Mesothelial cell of epicardium (in vitro differentiated cells): ENCODE data around the gene MIS18A. TPM values are rescaled to one million over a fixed set of nuclear protein-coding genes. Genes with fewer than 3 reads are reported as not detected.
"Not testable (repeated sequence)": the region's sequence is repeated elsewhere in the genome, so short reads cannot be mapped to it uniquely, and the experiment has no call there.

ENCODE experiments used
- DNase-seq, 2 experiments: peaks; one replicate each; pipeline ENCODE4 v3.0.0; 2021; ENCODE audit warnings: low spot score in 2 of 2; ENCODE audit not compliant: unreplicated experiment in 2 of 2
- H3K27ac Mint-ChIP-seq: 2 replicates; pipeline ENCODE4 v1.8.0; 2021; ENCODE audit warnings: mixed read lengths
- H3K27me3 Mint-ChIP-seq: 2 replicates; pipeline ENCODE4 v1.8.0; 2021; ENCODE audit warnings: low read depth, mixed read lengths
- H3K36me3 Mint-ChIP-seq: 2 replicates; pipeline ENCODE4 v1.8.0; 2021; ENCODE audit warnings: mixed read lengths
- H3K4me1 Mint-ChIP-seq: 2 replicates; pipeline ENCODE4 v1.8.0; 2021; ENCODE audit warnings: mixed read lengths
- H3K4me3 Mint-ChIP-seq: 2 replicates; pipeline ENCODE4 v1.8.0; 2021; ENCODE audit warnings: mild to moderate bottlenecking, moderate library complexity, mixed read lengths
- H3K9me3 Mint-ChIP-seq: 2 replicates; pipeline ENCODE4 v1.8.0; 2021; ENCODE audit warnings: mixed read lengths
- total RNA-seq: library from RNA; stranded (reverse); gene quantifications from 3 replicates; pipeline ENCODE4 v1.2.1, GENCODE V29; 2021
- TF ChIP-seq, protein P1 (sequence below): fragments of 200-600 bp; sonication (generic); IDR thresholded peaks from one replicate; pipeline ENCODE4 v1.5.0; 2021; ENCODE audit warnings: antibody characterized with exemption; ENCODE audit not compliant: unreplicated experiment

The MIS18A gene
- total RNA-seq, 1 donor from 2014 or later, result 19.0 TPM

DNA sequence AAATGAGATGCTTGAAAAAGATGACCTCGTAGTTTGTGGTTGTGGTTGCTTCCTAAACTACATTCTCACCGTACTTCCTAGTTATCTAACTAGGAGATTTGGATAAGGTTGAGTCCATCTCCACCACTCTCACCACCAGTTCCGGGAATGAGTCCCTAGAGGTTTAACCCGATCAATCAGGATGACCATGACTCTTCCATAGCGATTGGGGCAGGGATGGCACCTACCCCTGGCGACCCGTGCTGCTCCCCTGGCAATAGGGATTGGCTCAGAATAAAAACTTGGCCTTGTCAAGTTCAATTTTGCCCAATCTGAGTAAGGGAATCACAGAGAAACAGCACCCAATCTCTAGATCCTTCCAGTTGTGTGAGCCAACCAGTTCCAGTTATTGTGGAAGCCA lies 2.7 kb upstream of the MIS18A start:
- peaks cover 11% of the 10 kb centered on the region for H3K9me3 Mint-ChIP-seq
- no peak for DNase-seq
- no peak overlapping the region for H3K4me3 Mint-ChIP-seq
- H3K4me1 Mint-ChIP-seq, result peaks cover 15% of the 10 kb centered on the region
- peaks cover 4% of the 10 kb centered on the region for H3K36me3 Mint-ChIP-seq
- H3K27me3 Mint-ChIP-seq, result no peaks in the 10 kb centered on the region
- H3K27ac Mint-ChIP-seq, result no peak overlapping the region
- TF ChIP-seq, protein P1, sequence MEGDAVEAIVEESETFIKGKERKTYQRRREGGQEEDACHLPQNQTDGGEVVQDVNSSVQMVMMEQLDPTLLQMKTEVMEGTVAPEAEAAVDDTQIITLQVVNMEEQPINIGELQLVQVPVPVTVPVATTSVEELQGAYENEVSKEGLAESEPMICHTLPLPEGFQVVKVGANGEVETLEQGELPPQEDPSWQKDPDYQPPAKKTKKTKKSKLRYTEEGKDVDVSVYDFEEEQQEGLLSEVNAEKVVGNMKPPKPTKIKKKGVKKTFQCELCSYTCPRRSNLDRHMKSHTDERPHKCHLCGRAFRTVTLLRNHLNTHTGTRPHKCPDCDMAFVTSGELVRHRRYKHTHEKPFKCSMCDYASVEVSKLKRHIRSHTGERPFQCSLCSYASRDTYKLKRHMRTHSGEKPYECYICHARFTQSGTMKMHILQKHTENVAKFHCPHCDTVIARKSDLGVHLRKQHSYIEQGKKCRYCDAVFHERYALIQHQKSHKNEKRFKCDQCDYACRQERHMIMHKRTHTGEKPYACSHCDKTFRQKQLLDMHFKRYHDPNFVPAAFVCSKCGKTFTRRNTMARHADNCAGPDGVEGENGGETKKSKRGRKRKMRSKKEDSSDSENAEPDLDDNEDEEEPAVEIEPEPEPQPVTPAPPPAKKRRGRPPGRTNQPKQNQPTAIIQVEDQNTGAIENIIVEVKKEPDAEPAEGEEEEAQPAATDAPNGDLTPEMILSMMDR, result no peak

DNA sequence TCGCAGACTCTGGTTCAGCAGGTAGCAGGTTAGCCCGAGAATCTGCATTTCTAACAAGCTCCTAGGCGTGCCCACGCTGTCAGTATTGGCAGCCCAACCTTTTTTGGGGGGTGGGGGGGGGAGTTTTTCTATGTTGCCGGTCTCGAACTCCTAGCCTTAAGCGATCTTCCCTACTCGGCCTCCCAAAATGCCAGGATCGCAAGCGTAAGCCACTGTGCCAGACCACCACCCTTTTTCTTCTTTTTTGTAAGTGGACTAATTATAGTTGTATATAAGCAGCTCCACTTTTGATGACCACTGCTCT lies 480 bp upstream of the MIS18A start:
- Mint-ChIP-seq H3K9me3 (no peaks in the 10 kb centered on the region), H3K27me3 (no peaks in the 10 kb centered on the region), H3K27ac (peak overlapping the region; percentile 96), H3K4me3 (peak overlapping the region; percentile 100), H3K4me1 (peaks cover 15% of the 10 kb centered on the region), H3K36me3 (no peaks in the 10 kb centered on the region)
- TF ChIP-seq, protein P1, result no peak
- DNase-seq, result no peak

- no peaks in the 10 kb centered on the region for H3K9me3 Mint-ChIP-seq
- TF ChIP-seq, protein P1, result no peak
- H3K4me3 Mint-ChIP-seq, result peak overlapping the region; percentile 100
- H3K4me1 Mint-ChIP-seq, result peaks cover 15% of the 10 kb centered on the region
- no peak for DNase-seq
- H3K36me3 Mint-ChIP-seq, result no peaks in the 10 kb centered on the region
- H3K27ac Mint-ChIP-seq, result peak overlapping the region; percentile 96
- H3K27me3 Mint-ChIP-seq, result no peaks in the 10 kb centered on the region
Observed at GRCh38 chr21:32278103-32278502, 746 bp downstream of the MIS18A start.

DNA sequence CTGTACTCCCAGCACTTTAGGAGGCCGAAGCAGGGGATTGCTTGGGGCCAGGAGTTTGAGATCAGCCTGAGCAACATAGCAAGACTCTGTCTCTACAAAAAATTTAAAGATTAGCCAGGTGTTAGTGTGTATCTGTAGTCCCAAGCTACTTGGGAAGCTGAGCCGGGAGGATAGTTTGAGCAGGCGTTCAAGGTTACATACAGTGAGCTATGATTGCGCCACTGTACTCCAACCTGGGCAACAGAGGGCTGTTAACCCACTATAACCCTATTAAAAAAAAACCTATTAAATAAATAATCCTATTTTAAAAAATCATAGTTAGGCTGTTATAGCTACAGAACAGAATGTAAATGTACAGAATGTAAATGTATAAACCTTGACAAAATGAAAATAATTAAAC lies 2.2 kb downstream of the MIS18A start:
- Mint-ChIP-seq H3K9me3 (no peaks in the 10 kb centered on the region), H3K4me1 (peaks cover 15% of the 10 kb centered on the region), H3K27me3 (no peaks in the 10 kb centered on the region), H3K36me3 (no peaks in the 10 kb centered on the region), H3K4me3 (no peak overlapping the region), H3K27ac (no peak overlapping the region)
- TF ChIP-seq, protein P1, result no peak
- no peak for DNase-seq

DNA sequence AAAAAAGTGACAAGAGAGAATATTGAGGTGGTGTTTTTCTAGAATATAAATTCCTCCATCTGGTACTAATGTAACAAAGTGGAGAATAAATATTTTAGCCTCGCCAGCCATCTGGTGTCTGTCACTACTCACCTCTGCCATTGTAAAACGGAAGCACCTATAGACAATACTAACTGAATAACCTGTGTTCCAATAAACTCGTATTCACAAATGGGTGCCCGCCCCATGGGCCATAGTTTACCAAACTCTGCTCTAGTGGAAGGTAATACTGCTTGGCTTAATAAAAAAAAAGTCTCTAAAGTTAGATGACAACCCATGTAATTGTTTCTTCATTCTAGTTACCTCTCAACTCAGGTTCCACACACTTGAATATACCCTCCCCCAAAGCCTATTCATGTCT lies 8.1 kb downstream of the MIS18A start:
- Mint-ChIP-seq H3K27ac (no peak overlapping the region), H3K9me3 (no peaks in the 10 kb centered on the region), H3K4me1 (no peaks in the 10 kb centered on the region), H3K36me3 (peaks cover 10% of the 10 kb centered on the region), H3K27me3 (no peaks in the 10 kb centered on the region), H3K4me3 (no peak overlapping the region)
- TF ChIP-seq, protein P1, result no peak
- no peak for DNase-seq

DNA sequence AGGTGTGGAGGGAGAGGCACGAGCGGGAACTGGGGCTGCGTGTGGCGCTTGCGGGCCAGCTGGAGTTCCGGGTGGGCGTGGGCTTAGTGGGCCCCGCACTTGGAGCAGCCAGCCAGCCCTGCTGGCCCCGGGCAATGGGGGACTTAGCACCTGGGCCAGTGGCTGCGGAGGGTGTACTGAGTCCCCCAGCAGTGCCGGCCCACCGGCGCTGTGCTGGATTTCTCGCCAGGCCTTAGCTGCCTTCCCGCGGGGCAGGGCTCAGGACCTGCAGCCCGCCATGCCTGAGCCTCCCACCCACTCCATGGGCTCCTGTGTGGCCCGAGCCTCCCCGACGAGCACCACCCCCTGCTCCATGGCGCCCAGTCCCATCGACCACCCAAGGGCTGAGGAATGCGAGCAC lies 13.5 kb downstream of the MIS18A start:
- DNase-seq, H3K4me1 Mint-ChIP-seq, H3K27ac Mint-ChIP-seq, H3K4me3 Mint-ChIP-seq, H3K27me3 Mint-ChIP-seq, H3K9me3 Mint-ChIP-seq: not testable (repeated sequence)
- peaks cover 10% of the 10 kb centered on the region for H3K36me3 Mint-ChIP-seq
